ENCODE data around the gene DMBT1.

The DMBT1 gene

DNA sequence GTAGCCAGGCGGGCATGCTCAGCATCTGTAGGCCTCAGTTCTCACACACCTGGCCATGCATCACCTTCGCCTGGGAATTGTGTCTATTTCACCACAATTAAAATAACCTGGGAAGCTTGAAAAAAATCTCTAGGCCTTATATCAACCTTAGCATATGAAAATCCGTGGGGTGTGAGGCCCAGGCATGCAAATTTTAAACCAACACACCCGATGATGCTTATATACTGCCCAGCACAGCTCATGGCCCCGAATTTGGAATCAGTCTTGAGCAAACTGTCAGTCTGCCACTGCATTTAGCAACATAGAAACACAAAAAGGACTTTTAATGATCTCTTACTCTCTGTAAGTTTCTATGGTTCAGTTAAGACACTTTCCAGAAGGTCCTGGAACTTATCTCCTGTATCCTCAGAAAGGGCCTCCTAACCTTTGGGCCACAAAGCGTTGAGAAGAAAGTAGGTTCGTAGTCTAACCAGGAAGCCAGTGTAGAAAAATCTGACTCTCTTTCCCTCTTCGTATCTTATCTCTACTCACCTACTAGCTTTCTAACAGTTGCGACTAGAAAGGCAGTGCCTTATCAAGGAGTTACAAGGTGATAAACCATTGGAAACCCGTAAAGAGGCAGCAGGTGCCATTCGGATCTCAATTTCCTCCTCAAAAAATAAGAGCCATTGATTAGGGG lies 12.0 kb upstream of the DMBT1 start:
- no peak for DNase-seq (ENCODE audit: low read depth)

DNA sequence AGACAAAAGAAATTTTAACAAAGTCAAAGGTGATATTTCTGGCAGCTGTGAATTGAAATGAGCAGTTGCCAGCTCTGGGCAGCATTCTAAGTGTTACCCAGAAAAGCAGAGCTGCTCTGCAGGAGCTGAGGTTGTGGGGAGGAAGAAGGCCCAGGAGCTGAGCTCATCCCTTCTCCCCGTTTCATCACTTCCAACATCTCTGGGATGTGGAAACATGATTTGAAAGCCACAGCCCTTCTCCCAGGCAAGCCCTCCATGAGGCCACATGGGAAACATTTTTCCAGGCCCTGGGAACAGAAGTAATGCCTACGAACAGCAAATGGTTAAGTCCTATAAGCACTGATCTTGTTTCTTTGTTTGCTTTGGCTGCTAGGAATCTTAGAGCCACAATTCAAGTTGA lies 10.9 kb upstream of the DMBT1 start:
- no peak for DNase-seq (ENCODE audit: low read depth)

DNA sequence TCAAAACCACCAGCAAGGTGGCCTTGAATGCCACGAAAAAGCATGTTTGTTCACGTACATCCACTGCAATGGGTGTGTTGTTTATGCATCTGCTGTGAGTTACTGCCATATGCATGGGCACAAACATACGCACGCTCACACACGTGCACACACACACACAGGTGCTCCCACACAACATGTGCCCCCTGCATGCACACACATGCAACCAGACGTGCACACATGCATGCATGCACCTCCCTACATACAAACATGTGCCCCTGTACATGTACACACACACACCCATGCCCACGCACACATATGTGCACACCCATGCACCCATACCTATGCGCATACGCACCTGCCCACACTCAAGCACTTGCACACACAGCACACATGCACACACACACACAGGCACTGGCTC lies 10.1 kb upstream of the DMBT1 start:
- DNase-seq (ENCODE audit: low read depth) = no peak

DNA sequence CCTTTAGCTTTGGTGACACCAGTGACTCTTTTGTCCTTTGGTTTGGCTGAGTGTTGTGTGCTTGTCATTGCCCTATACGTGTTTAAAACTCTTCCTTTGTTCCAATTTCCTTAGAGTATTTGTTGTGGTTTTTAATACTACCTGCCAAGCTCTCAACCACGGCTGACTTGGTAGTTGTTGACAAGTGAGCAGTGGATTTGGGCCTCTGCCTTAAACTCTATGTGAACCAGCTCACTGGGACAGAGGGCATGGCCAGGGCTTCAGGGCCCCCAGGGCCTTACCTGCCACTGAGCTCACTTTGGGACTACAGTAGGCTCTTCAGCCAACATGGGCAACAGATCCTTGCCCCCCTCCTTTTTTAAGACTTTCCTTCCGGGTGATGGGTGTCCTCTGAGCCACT lies 9.6 kb upstream of the DMBT1 start:
- no peak for DNase-seq (ENCODE audit: low read depth)

DNA sequence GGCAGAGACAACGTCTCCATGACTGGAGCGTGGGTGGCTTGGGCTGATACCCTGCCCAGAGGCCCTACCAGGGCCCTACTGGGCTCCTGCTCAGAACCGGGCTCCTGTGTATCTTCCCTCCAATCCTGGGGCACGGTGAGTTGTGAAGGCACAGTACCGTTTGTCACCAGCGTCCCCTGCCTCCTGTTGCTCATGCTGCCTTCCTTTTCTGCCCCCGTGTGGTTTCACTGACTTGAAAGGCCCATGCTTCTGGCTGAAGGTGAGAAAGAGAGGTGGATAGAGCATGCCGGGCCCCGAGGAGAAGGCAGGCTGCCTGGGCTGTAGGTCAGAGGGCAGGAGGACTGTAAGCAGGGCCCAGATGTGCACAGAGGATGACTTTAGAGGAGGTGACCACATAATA lies 9.1 kb upstream of the DMBT1 start:
- no peak for DNase-seq (ENCODE audit: low read depth)

DNA sequence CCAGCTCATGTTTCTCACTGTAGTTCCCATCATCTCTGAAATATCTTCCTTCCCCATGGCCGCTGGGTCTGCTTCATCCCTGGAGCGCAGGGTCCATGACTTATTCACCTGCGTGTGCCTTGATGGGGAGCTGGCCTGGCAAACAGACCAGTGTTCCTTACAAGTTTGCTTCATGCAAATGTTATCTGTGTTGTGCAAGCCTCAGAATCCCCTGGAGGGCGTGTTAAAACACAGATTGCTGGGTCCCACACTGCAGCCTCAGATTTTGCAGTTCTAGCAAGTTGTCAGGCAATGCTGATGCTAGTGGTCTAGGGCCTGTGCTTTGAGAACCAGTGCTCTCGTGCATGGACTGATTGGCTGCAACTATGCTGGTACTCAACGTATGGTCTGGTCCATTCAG lies 7.2 kb upstream of the DMBT1 start:
- no peak for DNase-seq (ENCODE audit: low read depth)

DNA sequence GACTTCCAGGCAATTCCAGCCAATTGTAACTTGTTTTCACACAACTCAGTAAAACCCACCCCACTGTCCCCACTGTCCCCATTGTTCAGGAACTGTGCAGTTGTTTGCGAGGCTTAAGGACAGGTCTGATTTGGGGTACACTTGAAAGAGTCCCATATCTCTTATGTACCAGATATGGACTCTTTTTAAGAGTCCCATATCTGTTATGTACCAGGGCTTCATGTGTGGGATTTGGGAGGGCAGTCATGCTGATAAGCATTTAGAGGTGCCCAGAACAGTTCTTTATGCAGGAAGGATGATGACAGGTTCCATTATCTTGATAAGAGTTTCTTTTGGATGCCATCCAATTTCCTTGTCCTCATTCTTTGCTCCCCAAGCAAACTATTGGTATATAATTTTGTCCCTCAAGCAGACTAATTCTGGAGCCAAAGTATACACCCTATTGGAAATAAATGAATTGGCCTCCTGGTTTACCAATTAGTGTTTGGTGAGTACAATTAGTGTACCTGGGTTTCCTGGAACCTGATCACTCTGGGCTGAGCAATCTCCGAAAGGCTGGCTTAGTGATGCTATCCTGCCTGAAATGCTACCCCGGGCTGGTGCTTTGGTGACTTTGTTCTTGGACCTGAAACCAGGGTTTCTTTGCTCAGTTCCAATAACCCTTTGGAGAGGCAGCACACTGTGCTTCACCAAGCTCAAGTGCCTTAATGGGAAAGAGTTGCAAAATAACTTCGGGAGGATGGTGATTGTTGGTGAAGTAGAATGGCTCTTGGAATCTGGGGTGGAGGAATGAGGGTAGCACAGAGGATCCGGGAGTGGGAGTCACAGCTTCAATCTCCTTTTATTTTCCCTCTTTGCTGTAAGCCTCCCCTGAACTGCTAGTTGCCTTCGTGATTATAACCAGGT lies 6.2 kb upstream of the DMBT1 start:
- no peak for DNase-seq (ENCODE audit: low read depth)

DNA sequence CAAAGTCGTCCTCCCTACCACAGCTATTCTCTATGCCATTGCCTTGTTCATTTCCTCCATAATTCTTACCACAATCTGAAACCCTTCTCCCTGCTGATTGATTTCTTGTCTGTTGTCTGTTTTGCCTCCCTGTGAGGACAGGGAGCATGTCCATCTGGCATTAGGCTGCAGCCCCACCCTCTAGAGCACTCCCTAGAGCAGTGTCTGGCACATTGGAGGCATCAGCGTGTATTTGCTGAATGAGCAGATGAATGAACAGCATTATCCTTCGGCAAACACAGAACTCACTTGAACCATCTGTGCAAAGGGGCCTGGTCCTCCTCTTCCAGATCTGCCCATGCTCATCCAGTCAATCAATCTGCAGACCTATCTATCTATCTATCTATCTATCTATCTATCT lies 5.1 kb upstream of the DMBT1 start:
- DNase-seq (ENCODE audit: low read depth) = no peak

DNA sequence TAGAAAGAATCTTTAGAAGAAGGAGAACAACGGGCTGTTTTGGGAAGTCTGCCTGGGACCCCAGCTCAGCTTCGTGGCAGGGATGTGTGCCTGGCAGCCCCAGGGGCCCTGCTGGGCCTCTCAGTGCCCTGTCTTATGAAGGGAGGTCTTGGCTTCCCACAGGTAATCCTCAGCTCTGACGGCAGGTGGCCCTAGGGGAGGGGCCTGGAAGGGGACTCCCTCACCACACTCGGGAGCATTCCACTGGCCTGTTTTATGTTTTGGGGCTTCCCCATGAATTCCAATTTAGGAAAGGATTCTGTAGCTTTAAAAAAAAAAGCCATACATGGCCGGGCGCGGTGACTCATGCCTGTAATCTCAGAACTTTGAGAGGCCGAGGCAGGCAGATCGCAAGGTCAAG lies 3.0 kb upstream of the DMBT1 start:
- no peak for DNase-seq (ENCODE audit: low read depth)

DNA sequence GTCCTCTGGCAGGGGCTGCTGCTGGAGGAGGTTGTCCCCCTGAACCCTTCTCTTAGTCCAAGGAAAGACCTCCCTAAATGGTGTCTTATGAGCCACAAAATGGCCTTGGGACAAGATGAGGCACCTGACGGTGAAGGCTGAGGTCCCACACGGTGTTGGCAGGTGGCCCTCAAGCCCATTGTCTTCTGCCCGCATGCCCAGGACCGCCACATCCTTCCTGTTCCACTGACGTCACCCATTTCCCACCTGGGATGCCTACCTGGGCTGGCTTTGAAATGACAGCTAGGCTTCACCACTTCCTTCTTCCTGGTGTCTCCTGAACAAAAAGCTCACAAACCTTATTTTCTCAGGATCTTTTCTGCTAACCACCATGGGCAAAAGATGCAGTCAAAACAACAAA lies 2.1 kb upstream of the DMBT1 start:
- no peak for DNase-seq (ENCODE audit: low read depth)

DNA sequence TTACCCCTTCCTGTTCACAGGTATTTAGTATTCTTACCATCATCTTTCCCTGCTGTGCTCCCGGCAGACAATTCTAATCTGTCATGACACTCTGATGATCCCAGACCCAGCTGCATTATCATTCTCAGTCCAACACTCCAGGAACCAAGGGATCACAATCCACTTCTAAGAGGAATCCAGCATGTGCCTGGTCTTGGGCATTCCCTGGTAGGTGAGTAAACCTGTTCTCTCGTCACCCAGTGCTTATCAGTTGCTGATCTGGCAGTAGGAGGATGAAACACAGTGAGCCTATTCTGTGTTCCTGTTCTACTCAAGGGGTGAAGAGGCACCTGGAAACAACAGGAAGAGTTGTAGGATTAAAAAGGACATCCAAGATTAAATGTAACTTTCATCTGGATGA lies 1.3 kb upstream of the DMBT1 start:
- DNase-seq (ENCODE audit: low read depth) = no peak

DNA sequence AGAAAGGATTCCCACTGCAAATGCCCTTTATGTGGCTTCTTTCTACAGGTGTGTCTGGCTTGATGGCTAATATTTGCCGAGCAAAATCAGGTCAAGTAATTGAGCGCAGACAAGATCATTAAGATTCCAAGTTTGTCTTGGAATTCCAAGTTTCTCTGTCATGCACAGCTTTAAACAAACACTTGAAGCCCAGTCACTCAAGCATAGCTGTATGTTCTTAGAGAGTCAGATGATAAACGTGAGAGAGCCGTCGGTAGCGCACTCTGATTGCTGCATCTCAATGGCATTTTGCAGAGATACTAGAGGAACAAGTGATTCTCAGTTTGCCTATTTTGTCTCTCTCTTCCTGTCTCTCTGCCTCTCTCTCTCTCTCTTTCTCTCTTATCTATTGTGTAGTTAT lies 658 bp downstream of the DMBT1 start:
- no peak for DNase-seq (ENCODE audit: low read depth)

DNA sequence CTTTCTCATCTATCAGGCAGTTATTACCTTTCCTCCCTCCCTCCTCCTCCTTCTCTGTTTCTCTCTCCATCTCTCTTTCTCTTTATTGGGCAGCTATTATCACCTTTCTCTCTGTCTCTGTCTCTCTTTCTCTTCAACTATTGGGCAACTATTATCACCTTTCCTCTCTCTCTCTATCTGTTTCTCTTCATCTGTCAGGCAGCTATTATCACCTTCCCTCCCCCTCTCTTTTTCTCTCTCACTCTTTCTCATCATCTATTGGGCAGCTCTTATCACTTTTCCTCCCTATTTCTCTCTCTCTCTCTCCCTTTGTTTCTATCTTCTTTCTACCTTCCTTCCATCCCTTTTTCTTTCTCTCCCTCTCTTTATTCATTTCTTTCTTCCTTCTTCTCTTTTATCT lies 1.2 kb downstream of the DMBT1 start:
- no peak for DNase-seq (ENCODE audit: low read depth)

DNA sequence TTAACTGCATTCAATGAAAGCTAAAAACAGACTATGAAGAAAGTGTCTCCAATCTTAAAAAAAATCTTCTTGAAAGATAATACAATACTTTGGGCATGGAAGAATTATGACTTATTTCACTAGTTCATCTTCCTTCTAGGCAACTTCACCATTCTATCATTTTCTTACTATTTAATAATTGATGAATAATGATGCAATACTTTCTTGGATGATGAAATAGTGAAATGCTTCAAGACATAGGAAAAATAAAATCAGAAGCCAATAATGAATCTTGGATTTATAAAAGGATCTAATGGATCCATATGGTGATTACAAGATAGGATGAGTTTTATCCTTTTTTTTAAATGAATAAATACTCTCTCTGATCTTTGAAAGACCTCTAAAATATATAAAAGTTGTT lies 4.4 kb downstream of the DMBT1 start:
- no peak for DNase-seq (ENCODE audit: low read depth)

DNA sequence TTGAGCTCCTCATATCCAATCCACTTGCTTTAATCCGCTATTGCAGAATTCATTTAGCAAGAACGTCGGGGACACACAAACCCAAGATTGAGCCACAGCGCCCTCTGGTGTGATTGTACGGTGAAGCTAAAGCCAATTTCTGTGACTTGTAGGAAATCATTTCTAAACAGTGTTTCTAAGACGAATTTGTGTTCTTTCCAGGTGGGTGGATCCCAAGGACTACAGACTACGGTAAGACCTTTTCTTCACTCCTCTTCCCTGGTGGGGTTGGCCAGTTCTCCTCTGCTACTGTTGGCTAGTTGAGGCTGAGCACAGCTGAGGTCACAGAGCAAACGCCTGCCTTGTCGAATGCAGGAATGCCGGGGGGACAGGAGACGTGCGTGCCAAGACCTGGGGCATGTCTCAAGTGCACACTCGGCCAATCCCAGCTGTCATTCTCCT lies 5.2 kb downstream of the DMBT1 start:
- DNase-seq (ENCODE audit: low read depth) = no peak

DNA sequence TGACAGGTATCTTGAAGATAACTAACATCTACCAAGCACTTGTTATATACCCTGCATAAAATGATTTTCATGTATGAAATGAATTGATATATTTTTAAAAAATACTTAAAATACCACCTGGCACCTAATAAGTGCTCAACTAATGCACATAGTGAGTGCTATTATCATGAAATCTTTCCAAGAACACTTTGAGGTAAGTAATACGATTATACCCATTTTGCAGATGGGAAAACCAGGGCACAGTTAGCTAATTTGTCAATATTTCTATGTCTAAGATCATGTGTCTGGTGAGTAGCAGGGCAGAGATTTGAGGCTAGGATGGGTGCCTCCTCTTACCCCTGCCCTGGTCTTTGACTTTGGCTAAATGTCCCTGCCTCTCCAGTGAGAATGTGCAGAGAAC lies 6.1 kb downstream of the DMBT1 start:
- DNase-seq (ENCODE audit: low read depth) = no peak

DNA sequence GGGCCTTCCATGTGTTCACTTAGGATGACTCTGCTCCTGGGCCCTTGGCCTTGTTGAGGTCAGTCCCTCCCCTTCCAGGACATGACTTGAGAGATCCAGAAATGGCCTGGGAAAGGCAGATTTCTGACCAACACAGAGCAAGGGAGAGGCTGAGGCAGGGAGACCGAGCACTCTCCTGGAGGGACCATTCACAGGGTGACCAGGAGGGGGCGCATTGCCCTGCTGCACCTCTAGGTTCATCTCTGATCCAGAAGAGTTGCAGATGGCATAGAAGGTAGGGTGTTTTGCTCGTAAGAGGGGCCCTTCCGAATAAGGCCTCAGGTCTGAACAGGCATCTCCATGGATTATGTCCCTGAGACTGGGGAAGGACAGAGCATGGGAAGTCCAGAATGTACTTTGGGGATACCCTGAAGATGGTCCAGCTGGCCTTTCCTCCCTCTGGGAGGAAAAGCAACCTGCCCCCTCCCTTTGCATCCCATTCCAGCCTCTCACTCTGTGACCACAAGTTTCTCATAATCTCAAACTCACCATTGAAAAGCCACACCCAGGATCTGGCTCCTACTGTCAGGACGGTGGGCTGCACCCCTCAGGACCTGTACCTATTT lies 6.6 kb downstream of the DMBT1 start:
- DNase-seq (ENCODE audit: low read depth) = no peak

DNA sequence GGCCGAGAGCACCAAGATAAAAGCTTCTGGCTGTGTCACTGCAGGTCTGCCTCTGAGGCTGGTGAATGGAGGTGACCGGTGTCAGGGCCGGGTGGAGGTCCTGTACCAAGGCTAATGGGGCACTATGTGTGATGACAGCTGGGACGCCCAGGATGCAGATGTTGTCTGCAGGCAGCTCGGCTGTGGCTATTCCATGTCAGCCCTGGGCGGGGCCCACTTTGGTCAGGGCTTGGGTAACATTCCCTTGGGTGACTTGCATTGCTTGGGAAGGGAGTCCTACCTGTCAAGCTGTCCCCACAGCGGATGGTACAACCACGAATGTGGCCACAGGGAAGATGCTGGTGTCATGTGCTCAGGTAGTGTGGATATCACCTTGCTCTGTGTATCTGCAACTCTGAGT lies 8.0 kb downstream of the DMBT1 start:
- DNase-seq (ENCODE audit: low read depth) = no peak

DNA sequence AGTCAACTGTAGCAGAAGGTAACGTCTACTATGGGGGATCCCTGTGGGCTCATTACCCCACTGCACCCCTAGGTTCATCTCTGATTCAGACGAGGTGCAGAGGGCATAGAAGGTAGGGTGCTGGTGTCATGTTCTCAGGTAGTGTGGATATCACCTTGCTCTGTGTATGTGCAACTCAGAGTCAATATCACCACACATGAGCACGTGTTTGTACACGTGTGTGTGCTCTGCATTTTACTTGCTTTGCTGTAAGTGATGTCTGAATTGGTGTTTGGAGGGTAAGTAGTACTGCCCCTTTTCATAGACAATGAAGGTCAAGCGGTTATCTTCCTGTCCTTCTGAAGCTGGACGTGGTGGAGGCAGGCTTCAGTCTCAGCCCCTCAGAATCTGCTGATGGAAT lies 10.4 kb downstream of the DMBT1 start:
- DNase-seq (ENCODE audit: low read depth) = no peak

DNA sequence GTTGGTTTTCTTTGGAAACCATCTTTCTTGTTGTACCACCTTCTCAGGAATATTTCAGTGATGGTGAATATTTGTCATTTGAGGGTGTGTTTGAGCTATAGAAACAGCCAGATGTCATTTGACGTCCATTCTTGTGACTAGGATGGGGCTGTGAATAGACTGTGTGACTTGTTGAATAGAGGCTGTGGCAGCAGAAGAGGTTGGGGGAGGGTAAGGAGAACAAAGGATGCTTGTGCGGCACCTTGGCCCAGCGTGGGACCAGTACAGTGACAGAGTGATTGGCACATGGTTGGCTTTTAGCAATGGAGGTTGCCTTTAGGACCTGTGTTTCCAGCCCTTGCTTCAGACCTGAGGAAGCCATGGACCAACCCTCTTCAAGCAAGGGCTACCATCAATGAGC lies 11.3 kb downstream of the DMBT1 start:
- no peak for DNase-seq (ENCODE audit: low read depth)

DNA sequence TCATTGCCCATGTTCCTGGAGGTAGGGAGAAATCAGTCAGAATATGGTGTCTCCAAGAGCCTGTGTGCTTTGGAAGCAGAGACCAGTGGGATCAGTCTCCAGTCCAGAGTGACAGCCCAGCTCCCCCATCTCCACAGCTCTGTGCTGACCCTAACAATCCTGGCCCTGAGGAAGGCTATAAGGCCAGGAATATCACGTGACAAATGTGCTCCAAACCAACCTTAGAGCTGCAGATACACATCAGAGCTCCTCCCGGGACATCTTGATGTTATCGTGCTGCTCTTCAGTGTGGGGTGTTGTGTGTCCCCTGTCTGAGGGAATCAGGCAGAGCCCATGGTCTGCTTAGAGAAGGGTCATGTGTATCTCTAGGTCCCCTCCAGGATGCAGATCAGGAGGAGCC lies 15.2 kb downstream of the DMBT1 start:
- DNase-seq (ENCODE audit: low read depth) = no peak

DNA sequence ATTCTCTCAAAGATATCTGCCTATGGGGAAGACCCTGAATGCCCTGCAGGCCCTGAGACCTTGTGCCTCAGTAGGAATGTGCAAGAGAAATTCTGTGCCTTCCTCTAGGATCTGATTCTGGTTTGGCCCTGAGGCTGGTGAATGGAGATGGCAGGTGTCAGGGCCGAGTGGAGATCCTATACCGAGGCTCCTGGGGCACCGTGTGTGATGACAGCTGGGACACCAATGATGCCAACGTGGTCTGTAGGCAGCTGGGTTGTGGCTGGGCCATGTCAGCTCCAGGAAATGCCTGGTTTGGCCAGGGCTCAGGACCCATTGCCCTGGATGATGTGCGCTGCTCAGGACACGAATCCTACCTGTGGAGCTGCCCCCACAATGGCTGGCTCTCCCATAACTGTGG lies 15.7 kb downstream of the DMBT1 start:
- DNase-seq (ENCODE audit: low read depth) = no peak

DNA sequence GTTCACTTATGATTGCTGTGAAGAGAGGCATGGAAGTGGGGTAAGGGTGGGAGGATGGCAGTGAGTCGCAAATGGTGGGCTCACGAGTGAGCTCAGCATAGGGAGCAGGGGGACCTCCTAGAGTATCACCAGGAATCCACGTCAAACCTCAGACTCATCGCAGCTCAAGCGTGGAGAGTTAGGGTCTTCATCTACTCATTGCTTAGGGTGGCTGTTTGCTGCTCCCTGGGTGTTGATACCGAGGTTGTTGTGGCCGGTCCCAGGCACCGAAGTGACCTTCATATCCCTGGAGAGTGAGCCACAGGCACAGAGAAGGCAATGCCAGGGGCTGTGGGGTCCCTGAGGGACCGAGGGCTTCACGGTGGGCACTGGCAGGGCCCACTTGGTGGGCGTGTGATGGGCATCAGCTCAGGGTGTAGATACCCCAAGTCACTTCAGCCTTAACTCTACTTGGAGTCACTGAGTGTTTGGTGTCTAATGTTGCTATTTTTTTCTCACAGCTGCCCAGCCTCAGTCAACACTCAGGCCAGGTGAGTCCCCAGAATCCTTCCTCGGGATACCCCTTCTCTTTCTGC lies 16.8 kb downstream of the DMBT1 start:
- DNase-seq (ENCODE audit: low read depth) = no peak

Measured in T-helper 22 cell (primary cell).